H1 (cell line): ENCODE measurements around the gene COTL1. TPM values are rescaled to one million over a fixed set of nuclear protein-coding genes. Genes with fewer than 3 reads are reported as not detected.

Experiments
- CHD7 ChIP-seq: fragments of 300-600 bp; sonication (generic); IDR thresholded peaks from 2 replicates; pipeline ENCODE4 v1.7.1; 2012; ENCODE audit warnings: low read length, moderate library complexity, mild to moderate bottlenecking, inconsistent platforms; ENCODE audit not compliant: insufficient replicate concordance
- HDAC6 ChIP-seq: IDR thresholded peaks from one replicate; pipeline ENCODE4 v1.7.1; 2012; ENCODE audit warnings: low read depth, mild to moderate bottlenecking, inconsistent platforms, low read length, moderate library complexity
- RFX5 ChIP-seq: IDR thresholded peaks from 2 replicates; pipeline ENCODE4 v1.6.1; 2011; ENCODE audit warnings: low read depth, low read length, improper control_type of control experiment, borderline replicate concordance
- polyA plus RNA-seq, 7 experiments: library from polyadenylated mRNA; depleted of rRNA in 3 of 7; stranded (reverse) in 5 of 7; unstranded in 2 of 7; fragments of >200 nt in 5 of 7; fragments of 200-250 nt in 2 of 7; gene quantifications; 1 replicate in 5 of 7; 2 replicates in 1 of 7; 4 replicates in 1 of 7; pipeline versions ENCODE4 v1.2.1 to v1.2.3, GENCODE V29; 2011 to 2013; ENCODE audit warnings: missing spikeins in 2 of 7, mixed read lengths in 2 of 7
- total RNA-seq: library from RNA; stranded (reverse); fragmentation: NEBNext Ultra II Directional; extraction: Animal tissue kit (Norgen Biotek cat#: 25700); gene quantifications from 2 replicates; pipeline ENCODE4 v1.2.1, GENCODE V29; 2021

The COTL1 gene
- total and polyA plus RNA-seq, 2 of the 8 experiments (the other 6 are each of a cell fraction or from before 2014, with no cell fraction given): 59.2 to 183 TPM

GRCh38 chr16:84661418-84662060 lies 43.7 kb upstream of the COTL1 start (continued):
- TF ChIP-seq CHD7 (no peak), HDAC6 (no peak), RFX5 (no peak)
